GM18519 (cell line): ENCODE results near the gene FOXJ3.

Experiments used
- ATAC-seq: cut with Tn5 transposase; IDR thresholded peaks from one replicate; pipeline ENCODE4 v1.9.1; 2021; ENCODE audit warnings: mild to moderate bottlenecking, moderate library complexity; ENCODE audit not compliant: unreplicated experiment, low FRiP score

Gene FOXJ3

DNA sequence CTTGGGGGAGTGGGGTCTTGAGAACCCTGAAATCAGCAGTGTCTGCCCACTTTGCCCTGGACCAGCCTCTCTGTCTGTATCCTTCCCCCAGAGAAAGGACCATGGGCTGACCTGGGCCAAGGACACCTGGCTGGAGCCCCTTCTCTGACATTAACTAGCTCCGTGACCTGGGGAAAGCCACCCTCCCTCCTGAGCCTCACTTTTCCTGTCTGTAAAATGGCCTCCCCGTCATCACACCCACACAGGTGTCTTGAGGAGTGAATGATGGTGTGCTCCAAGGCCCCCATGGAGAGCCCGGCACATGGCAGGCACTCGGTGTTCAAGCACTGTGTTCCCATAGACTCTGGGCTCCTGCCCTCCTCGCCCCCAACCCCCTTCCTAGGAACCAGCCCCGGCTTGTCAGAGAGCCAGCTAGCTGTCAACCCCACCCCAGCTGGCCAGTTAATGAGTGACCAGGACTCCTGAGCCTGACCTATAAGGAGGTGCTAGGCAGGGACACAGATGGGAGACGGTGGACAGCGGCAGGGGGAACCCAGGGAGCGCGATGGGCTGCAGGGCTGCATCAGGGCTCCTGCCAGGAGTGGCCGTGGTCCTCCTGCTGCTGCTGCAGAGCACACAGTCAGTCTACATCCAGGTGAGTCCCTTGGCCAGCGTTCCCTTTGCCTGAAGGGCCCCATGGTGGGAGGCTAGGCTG is 182.0 kb downstream of the FOXJ3 start, which contains the start of gene GUCA2B:
Gene GUCA2B, plus strand, starts transcription at position 504 of the 694 bp plus-strand sequence. Its CDS starts 41 bp downstream, at position 545.
- no peak for ATAC-seq

DNA sequence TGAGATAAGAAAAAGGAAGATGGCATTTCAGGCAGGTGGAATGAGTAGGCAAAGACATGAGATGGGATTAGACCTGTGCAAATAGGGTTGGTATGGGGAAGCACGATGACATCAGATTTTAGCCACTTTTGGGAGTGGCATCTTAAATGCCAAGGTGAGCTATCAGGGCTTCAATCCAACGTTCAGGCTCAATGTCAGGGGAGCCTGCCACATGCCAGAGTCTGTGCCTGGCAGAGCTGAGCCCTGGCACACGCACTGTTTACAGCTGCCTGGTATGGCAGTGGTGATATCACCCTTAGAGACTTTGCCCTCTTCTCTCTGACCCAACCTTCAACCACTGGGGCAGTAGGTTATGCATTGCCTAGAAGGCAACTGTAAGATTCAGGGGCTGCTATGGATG is 182.9 kb downstream of the FOXJ3 start:
- ATAC-seq = no peak

DNA sequence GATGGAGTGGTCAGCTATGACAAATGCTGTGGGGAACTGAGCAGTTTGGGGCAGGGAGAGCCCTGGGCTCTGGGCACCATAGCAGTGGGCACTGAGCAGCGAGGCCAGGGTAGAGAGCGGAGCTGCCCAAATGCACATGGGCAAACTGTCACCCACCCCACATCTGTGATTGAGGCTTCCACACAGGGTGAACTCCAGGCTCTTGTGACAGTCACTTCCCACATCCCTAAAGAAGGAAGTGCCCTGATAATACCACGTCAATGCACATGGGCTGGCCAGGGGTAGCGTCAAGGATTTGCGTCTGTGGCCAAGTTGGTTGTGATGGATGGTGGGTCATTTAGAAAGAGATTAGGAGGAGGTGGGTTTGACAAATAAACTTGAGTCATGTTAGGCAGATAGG is 184.4 kb downstream of the FOXJ3 start:
- no peak for ATAC-seq

DNA sequence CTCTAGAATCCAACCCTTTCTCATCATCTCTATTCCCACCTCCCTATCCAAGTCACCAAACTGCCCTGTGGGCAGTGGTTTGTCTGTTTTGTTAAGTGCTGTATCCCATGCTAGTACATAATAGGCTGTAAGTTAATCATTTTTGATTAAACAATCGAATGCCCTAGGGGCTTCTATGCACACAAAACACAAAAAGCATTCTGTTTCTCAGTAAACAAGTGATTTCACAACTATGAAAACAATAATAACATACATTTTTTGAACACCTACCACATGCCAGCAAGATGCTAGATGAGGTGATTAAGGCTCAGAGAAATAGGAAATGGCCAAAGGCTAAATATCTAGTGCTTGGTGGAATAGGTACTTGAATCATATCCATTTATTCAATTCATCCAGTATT is 186.9 kb downstream of the FOXJ3 start:
- ATAC-seq = no peak

DNA sequence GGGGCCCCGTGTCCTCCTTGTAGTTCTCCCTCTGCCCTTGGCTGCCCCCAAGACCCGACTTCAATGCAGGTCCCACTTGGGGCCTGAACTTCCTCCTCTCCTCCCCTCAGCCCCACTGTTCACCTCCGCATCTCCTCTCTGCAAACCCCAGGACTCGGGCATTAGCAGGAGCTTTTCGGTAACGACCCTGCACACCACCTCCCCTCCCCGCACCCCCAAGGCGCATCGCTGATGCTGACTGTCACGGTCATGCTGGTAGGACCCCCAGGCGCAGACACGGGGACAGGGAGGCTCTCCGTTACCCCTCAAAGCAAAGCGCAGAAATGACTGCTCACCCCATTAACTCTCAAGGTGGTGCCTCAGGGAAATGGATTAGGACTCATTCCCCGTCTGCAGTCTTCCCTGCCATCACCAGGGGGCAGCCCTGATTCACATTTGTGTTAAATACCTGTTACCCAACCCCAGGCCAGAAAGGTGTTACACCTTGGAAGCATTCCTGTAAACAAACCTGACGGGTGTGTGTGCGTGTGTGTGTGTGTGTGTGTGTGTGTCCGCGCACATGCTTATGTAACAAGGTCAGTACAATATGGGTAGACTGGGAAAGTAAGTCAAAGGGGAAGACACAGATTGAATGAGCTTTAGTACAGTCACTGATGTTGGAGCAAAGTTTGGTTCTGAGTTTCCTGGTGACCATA is 188.3 kb downstream of the FOXJ3 start:
- no peak for ATAC-seq

DNA sequence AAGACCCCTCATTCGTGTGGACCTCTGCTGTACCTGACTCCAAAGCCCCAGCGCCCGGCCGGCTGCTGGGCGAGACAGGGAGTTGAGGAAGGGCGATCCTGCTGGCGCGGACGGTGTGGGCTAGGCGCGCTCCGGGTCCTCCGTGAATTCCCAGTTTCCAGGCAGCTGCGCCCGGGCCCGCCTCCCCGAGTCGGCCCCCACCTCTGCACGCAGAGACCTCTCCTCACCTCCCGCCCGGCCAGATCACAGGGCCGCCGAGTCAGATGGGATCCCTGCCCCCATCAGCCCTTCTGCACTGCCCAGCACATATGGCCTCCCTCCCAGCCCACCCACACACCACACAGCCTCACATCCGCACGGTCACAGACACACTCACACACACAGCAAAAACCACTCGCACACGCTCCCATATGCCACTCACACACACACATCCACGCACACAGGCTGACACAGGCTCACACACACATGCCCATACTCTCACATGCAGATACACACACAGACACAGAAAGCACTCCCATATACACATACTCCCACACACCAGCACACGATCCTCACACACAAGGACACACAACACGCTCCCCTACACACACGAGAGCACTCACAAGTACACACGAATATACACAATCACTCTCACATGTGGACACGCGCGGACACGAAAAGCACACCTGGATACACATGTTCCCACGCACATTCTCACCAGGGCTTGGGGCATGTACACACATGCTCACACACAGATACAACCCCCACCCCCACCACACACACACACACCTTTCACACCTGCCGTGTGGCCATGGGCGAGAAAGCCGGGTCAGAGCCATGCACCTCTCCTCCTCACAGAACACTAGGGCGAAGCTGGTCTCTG is 189.0 kb downstream of the FOXJ3 start:
- ATAC-seq = no peak

DNA sequence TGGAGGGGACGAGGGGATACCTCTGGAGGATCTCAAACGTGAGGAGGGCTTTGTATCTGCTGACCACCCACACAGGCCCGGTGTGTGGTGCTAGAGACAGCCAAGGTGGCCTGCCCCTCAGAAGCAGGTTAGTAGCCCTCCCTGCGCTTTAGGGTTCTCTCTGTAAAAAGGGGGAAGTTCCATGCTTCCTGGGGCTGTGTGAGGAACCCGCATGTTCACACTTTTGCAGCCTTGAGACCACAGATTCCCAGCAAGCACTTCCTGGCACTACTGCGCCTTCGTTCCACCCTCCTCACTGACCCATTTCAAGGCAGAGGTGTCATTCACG is 189.7 kb downstream of the FOXJ3 start:
- ATAC-seq = no peak

DNA sequence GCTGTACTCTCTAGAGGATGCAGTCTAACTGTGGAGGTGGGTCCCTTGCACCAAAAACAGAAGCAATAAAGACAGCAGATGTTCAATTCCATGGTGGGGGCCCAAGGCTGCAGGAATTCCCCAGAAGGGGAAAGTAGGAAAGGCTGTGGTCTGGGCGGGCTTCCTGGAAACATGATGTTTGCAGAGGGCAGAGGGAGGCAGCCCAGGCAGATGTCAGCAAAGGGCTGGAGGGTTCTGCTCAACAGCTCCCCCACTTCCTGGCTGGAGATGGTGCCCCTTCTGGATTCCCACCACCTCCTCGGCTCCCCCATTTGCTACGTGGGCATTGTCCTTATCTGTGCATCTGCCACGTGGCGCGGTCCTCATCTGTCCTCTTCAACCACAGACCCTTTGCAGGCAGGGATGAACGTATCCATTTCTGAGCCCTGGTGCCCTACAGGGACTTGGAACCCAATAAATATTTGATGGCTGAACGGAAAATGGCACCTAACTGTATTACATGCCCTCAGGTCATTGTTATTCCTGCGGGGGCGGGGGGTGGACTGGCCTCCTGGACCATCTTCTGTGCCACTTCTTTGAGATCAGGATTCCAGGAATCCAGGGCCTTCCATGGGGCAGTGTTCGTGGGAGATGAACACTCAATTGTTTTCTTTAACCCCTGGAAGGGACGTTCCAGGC is 190.2 kb downstream of the FOXJ3 start:
- ATAC-seq = no peak

DNA sequence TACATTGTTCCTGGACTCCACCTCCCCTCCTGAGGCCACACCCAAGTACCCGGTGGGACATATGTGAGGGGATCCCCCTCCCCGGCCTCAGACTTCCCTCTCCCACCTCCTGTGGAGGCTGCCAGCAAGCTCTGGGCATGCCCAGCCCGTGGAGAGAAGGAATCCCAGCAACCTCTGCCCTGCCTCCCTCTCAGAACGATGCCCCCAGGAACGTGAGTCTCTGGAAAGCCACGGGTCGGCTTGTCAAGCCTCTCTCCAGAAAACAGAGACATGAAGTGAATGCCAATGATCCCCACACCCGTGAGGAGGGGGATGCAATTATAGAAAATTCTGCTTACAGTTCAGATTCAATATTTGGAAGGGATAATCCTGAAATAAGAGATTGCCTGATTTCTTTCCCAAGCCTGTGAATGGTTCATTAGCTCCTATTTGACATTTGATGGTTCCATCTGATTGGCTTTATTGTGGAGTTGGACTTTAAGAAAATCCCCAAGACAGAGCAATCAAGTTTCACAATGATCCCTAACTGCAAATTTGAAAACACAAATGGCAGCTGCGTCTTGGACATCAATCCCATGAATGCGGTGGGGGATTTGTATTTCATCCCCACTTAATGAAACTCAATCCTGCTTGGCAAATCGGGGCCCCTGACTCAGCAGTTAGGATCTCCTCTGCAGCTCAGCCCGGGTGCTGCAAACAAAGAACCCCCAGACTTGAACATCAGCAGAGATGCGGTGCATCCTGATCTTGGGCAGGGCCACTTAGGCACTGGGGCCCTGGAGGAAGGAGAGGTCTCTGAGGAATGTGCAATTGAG is 190.9 kb downstream of the FOXJ3 start:
- ATAC-seq = no peak

DNA sequence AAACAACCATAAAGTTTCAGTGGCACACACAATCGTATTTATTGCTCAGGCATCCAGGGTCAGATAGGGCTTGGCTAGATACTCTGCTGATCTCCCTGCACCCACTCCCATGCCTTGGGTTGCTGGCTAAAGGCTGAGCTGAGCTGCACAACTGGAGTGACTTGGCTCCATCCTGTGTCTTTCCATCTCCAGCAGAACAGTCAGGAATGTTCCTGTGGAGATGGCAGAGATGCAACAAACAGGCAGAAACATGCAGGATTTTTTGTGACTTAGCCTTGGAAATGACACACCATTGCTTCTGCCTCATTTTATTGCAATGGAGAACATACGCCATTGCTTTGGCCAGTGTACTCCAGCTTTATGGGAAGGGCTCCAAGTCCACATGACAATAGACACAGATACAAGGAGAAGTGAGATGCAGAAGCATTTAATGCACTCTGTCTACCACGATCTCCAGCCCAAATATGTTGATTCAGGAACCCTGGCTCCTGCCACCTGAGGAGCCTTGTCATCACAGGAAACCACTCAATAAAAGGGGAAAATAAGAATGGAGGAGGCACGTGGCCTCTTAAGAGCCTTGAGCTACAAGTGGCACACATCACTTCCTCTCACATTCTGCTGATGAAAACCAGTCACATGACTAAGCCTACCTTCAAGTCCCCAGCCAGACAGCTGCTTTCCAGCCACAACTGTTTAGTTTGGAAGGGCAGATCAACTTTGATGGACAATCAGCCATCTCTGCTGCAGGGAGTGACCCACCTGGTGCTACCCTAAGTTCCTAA is 191.9 kb downstream of the FOXJ3 start:
- ATAC-seq = no peak

DNA sequence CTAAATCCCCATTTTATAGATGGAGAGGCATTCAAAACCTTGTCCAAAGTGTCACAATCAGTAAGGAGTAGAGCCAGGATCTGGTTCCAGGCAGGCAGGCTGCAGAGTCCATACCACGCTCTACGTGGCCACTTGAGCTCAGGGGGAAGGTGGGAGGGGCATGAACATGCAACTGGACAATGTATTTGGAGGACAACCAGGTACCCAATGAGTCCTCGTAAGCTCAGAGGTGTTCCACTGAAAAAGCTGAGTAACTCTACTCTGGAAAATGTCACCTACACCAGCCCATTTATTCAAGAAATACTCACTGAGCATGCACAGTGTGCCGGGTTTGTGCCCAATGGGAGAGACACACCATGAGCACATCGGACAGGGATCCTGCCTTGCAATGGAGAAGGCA is 193.1 kb downstream of the FOXJ3 start:
- ATAC-seq = no peak

DNA sequence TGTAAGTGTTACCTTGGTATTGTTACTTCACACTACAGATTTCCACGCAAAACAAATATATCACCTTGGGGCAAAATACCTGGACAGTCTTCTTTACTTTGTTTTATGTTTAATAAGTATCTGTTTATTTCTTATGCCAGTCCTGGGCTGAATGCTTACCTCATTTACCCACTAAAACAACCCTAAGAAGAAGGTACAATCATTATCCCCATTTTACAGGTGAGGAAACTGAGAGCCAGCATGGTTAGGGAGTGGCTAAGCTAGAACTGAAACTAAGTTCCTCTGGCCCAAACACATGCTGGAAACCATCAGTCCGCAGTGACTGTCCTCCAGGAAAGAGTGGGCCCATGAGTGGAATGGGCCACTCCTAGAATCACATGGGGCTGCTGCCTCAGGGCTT is 194.8 kb downstream of the FOXJ3 start:
- no peak for ATAC-seq

DNA sequence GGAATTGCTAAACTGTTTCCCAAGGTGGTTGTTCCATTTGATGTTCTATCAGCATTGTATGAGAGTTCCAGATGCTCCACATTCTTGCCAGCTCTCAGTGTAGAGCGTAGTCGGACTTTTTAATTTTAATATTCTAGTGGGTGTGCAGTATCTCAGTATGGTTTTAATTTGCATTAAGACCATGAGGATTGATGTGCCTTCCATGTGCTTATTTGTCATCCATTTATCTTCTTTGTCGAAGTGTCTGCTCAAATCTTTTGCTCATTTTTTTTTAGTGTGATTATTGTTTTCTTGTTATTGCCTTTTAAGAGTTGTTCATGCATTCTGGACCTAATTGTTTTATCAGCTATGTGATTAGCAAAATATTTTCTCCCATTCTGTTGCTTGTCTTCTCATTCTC is 195.6 kb downstream of the FOXJ3 start:
- ATAC-seq = no peak

DNA sequence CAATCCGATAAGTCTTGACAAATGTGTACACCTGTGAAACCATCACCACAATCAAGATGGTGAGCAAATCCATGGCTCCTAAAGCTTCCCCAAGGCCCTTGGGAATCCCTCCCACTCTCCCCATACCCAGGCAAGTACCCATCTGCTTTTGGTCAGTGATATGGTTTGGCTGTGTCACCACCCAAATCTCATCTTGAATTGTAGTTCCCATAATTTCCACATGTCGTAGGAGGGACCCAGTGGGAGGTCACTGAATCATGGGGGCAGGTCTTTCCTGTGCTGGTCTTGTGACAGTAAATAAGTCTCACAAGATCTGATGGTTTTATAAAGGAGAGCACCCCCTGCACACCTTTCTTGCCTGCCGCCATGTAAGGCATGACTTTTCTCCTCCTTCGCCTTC is 196.4 kb downstream of the FOXJ3 start:
- ATAC-seq = no peak

DNA sequence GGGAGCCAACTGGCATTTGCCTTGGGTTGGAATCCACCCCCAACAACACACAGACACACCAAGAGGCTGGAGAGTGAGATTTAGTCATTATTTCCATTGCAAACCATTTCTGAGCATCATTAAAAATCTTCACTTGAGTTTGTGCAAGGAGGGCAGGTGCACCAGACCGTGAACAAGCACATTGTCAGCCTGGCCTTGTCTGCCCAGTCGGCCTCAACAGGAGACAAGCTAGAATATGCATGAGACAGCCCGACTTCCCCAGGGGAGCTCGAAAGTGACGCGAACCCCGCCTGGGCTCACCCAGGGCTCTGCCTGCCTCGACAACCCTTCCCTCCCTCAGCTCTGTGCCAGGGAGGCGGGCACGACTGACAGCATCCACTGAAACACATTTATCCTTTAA is 197.3 kb downstream of the FOXJ3 start:
- no peak for ATAC-seq

DNA sequence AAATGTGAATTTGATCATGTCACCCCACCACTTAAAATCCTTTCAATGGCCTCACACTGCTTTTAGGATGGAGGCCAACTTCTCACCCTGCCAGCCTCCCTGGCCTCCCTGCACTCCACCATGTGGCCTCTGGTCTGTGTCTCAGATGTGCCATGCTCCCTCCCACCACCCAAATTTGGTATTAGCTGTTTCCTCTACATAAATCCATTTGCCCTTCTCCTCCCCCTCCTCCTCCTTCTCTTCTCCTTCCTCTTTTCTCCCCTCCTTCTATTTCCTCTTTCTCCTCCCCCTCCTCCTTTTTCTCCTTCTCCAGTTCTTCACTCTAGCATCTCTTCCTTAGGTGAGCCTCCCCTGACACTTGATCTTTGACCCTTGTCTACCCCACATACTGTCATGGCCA is 198.6 kb downstream of the FOXJ3 start:
- ATAC-seq = no peak

DNA sequence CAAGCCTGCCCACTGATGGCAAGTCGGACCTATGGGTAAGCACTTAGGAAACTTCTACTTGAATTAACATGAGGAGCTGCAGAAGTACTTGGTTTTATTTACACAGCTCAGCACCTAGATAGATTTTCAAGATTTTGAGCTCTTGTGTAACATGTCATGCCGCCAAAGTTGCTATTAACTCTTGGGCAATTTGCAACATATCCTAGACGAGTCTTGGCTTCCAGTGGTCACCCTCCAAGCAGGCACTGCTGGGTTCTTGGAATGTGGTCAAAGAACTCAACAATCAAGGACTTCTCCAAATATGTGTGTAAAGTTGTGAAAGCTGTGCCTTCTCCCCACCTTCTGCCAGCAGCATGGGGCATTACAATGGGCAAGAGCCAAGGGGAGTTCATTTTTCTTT is 199.6 kb downstream of the FOXJ3 start:
- no peak for ATAC-seq

DNA sequence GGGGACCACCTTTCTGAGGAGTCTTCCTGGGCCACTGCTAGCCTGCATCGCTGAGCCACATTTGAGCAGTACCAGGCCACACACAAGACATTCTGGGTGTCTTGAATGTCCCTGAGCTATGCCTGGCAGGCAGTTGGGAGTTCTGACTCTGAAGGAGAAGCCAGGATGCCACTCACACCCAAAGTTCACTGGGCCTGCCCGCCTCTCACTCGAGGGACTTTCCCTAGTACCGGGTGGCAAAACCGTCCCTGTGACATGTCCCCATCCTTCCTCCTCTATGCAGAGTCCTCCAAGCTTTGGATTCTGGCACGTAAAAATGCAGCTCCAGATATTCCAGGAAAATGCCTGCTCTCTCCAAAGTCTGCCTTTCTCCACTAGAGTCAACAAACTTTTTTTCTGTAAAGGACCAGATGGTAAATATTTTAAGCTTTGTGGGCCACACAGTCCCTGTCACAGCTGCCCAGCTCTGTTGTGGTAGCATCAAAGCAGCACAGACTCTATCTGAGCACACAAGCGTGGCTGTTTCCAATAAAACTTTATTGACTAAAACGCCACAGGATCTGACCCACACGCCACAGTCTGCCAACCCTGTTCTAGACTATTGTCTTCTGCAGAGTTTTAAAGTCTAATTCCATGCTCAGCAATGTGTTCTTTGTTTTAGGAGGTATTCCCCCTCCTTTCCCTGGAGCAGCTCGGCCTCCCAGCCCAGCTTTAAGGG is 201.1 kb downstream of the FOXJ3 start:
- no peak for ATAC-seq

DNA sequence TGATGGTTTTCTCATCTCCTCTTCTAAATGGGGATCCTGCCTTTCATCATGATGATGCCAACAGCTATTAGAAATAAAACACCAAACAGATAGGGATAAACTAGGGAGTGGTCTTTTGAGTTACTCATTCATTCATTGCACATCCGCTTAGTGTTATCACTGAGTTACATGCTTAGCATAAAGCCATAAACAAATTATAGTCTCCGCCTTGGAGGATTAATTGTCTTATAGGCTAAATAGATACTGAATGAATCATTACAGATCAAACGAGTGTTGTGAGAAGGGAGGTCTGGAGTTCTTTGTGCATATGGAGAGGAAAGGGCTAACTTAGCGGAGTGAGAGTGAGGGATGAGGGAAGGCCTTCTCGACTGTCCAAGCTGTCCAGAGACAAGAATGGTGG is 201.6 kb downstream of the FOXJ3 start:
- no peak for ATAC-seq
